ENCODE results near the gene DUSP12.

Gene DUSP12

GRCh38 chr1:161770250-161770649 lies 20.7 kb downstream of the DUSP12 start:
- DNase-seq = no peak

- no peak for DNase-seq
Observed at GRCh38 chr1:161771161-161771560, 21.6 kb downstream of the DUSP12 start.

- DNase-seq = no peak
Observed at GRCh38 chr1:161771973-161772372, 22.4 kb downstream of the DUSP12 start.

GRCh38 chr1:161772397-161772796 lies 22.8 kb downstream of the DUSP12 start:
- no peak for DNase-seq

- DNase-seq = no peak
Observed at GRCh38 chr1:161773791-161774190, 24.2 kb downstream of the DUSP12 start.

- no peak for DNase-seq
Observed at GRCh38 chr1:161777261-161777660, 27.7 kb downstream of the DUSP12 start.

- no peak for DNase-seq
Observed at GRCh38 chr1:161778522-161778921, 28.9 kb downstream of the DUSP12 start.

- DNase-seq = no peak
Observed at GRCh38 chr1:161779393-161779792, 29.8 kb downstream of the DUSP12 start.

GRCh38 chr1:161781995-161782394 lies 32.4 kb downstream of the DUSP12 start:
- no peak for DNase-seq

GRCh38 chr1:161782886-161783285 lies 33.3 kb downstream of the DUSP12 start:
- no peak for DNase-seq

GRCh38 chr1:161784968-161785367 lies 35.4 kb downstream of the DUSP12 start:
- no peak for DNase-seq

GRCh38 chr1:161787355-161787754 lies 37.8 kb downstream of the DUSP12 start:
- DNase-seq = no peak

GRCh38 chr1:161790587-161791317 lies 41.2 kb downstream of the DUSP12 start:
- no peak for DNase-seq

GRCh38 chr1:161791904-161792655 lies 42.5 kb downstream of the DUSP12 start:
- no peak for DNase-seq

GRCh38 chr1:161792740-161793139 lies 43.2 kb downstream of the DUSP12 start:
- no peak for DNase-seq

- DNase-seq = no peak
Observed at GRCh38 chr1:161799792-161800191, 50.2 kb downstream of the DUSP12 start.

GRCh38 chr1:161801955-161802354 lies 52.4 kb downstream of the DUSP12 start:
- no peak for DNase-seq

- DNase-seq = no peak
Observed at GRCh38 chr1:161803181-161803580, 53.6 kb downstream of the DUSP12 start.

GRCh38 chr1:161805399-161806197 lies 56.0 kb downstream of the DUSP12 start:
- DNase-seq = no peak

All from right forelimb (tissue), 1 donor.